ENCODE data around the gene SPATA32.

Gene SPATA32

GRCh38 chr17:45263477-45263860, 1.6 kb upstream of the SPATA32 start:
- TF ChIP-seq CTCF (IDR thresholded peaks at IDR 0.05; ENCODE audit: low read depth, low read length, missing control alignments), result no peak
- no peak for DNase-seq (ENCODE audit: low read depth)
- no peak overlapping the region for H3K4me3 ChIP-seq (ENCODE audit: low read depth, low read length)

GRCh38 chr17:45262516-45263476, 902 bp upstream of the SPATA32 start:
- DNase-seq (ENCODE audit: low read depth), result no peak
- no peak for TF ChIP-seq CTCF (IDR thresholded peaks at IDR 0.05; ENCODE audit: low read depth, low read length, missing control alignments)
- H3K4me3 ChIP-seq (ENCODE audit: low read depth, low read length), result peak overlapping the region; percentile 48

- no peak for TF ChIP-seq CTCF (IDR thresholded peaks at IDR 0.05; ENCODE audit: low read depth, low read length, missing control alignments)
- H3K4me3 ChIP-seq (ENCODE audit: low read depth, low read length), result no peak overlapping the region
- DNase-seq (ENCODE audit: low read depth), result no peak
These were observed 1.6 kb downstream of the SPATA32 start for GRCh38 chr17:45260204-45260783.

- no peak overlapping the region for H3K4me3 ChIP-seq (ENCODE audit: low read depth, low read length)
- no peak for DNase-seq (ENCODE audit: low read depth)
- TF ChIP-seq CTCF (IDR thresholded peaks at IDR 0.05; ENCODE audit: low read depth, low read length, missing control alignments), result no peak
These were observed 2.9 kb downstream of the SPATA32 start for GRCh38 chr17:45258981-45259380.

- no peak for DNase-seq (ENCODE audit: low read depth)
- no peak overlapping the region for H3K4me3 ChIP-seq (ENCODE audit: low read depth, low read length)
- TF ChIP-seq CTCF (IDR thresholded peaks at IDR 0.05; ENCODE audit: low read depth, low read length, missing control alignments), result no peak
These were observed 4.8 kb downstream of the SPATA32 start for GRCh38 chr17:45257115-45257514.

GRCh38 chr17:45256114-45256966, 5.6 kb downstream of the SPATA32 start:
- no peak overlapping the region for H3K4me3 ChIP-seq (ENCODE audit: low read depth, low read length)
- DNase-seq (ENCODE audit: low read depth), result no peak
- TF ChIP-seq CTCF (IDR thresholded peaks at IDR 0.05; ENCODE audit: low read depth, low read length, missing control alignments), result peak; percentile 44
